Epithelial cell of esophagus (primary cell): ENCODE measurements around the gene SIGLEC7.
A peak's percentile ranks its signal among the peaks of the same experiment; 100 is the strongest.

Experiments
- DNase-seq: peaks from one replicate; pipeline ENCODE4 v3.0.0; 2010; ENCODE audit warnings: low read depth
- H3K4me3 ChIP-seq: 2 replicates; pipeline ENCODE4 v1.5.1; 2011; ENCODE audit warnings: mild to moderate bottlenecking, low read length, control low read depth
- CTCF ChIP-seq: IDR thresholded peaks from 2 replicates; pipeline ENCODE4 v1.5.1; 2011; ENCODE audit warnings: low read depth, mild to moderate bottlenecking, low read length, control low read depth, inconsistent platforms; ENCODE audit not compliant: insufficient read depth; ENCODE audit errors: missing control alignments

SIGLEC7 gene

GRCh38 chr19:51107406-51108065 is 34.6 kb upstream of the SIGLEC7 start:
- TF ChIP-seq CTCF, result no peak
- peak overlapping the region; percentile 87 for H3K4me3 ChIP-seq
- peak; percentile 36 for DNase-seq

GRCh38 chr19:51108066-51108804 is 33.9 kb upstream of the SIGLEC7 start, which contains the start of gene CTU1:
CTU1 (minus strand) TSS chr19:51108409; CDS start chr19:51104569, 3,840 bp downstream.
- peak within 1 kb of the TSS; percentile 87 for H3K4me3 ChIP-seq
- no peak for TF ChIP-seq CTCF
- peak; percentile 100 for DNase-seq

GRCh38 chr19:51108805-51109146 is 33.3 kb upstream of the SIGLEC7 start:
- peak overlapping the region; percentile 87 for H3K4me3 ChIP-seq
- peak; percentile 9 for TF ChIP-seq CTCF

GRCh38 chr19:51110666-51110971 is 31.5 kb upstream of the SIGLEC7 start:
- TF ChIP-seq CTCF, result no peak
- no peak for DNase-seq
- H3K4me3 ChIP-seq, result no peak overlapping the region

More at GRCh38 chr19:51108805-51109146, 33.3 kb upstream of the SIGLEC7 start:
- DNase-seq, result no peak

GRCh38 chr19:51111606-51112005 is 30.5 kb upstream of the SIGLEC7 start:
- DNase-seq, result peak; percentile 23
- no peak overlapping the region for H3K4me3 ChIP-seq
- TF ChIP-seq CTCF, result peak; percentile 45

GRCh38 chr19:51114087-51114729 is 27.9 kb upstream of the SIGLEC7 start:
- H3K4me3 ChIP-seq, result no peak overlapping the region
- DNase-seq, result no peak

More at GRCh38 chr19:51114087-51114729, 27.9 kb upstream of the SIGLEC7 start:
- no peak for TF ChIP-seq CTCF
